Left ventricle myocardium superior (tissue), 1 donor: ENCODE measurements around the gene MTX3. TPM values are rescaled to one million over a fixed set of nuclear protein-coding genes. Genes with fewer than 3 reads are reported as not detected.
A peak's percentile ranks its signal among the peaks of the same experiment; 100 is the strongest.

Experiments used
- ATAC-seq: fragments of 200-7000 bp; cut with Tn5 transposase; one replicate; pipeline ENCODE4 v1.9.1; 2020; ENCODE audit warnings: mild to moderate bottlenecking, moderate library complexity
- DNase-seq: peaks from one replicate; pipeline ENCODE4 v3.0.0-alpha.2; 2020
- intact Hi-C: fragments of 100-400 bp; cut with micrococcal nuclease; formaldehyde crosslinking; loops from one replicate; pipeline ENCODE4 v1.11.0; 2022
- total RNA-seq: library from RNA; stranded (reverse); fragmentation: NEBNext Ultra II Directional; extraction: Animal tissue kit (Norgen Biotek cat#: 25700); gene quantifications from one replicate; pipeline ENCODE4 v1.2.1, GENCODE V29; 2021
- donor health status: DM: no; HTN: yes; CAD: no; lungs with severe emphysema.

Gene MTX3
- total RNA-seq, 1 donor from 2014 or later, result 10.6 TPM

DNA sequence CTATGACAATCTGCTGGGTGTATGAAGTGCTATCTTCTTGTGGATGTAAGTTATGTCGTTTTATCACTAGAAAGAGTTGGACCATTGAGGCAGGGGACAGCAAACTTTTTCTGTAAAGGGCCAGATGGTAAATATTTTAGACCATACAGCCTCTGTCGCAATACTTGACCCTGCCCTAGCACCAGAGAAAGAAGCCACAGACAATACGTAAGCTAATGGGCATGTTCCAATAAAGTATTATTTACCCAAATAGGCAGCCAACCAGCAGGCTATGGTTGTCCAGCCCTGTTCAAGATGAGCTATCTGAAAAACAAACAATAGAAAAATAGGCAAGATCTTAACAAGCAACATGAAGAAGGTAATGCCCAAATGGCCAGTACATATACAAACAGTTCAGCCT, 36.4 kb downstream of the MTX3 start:
- DNase-seq (no peak), ATAC-seq (no peak)
- intact Hi-C loops, result no loop called here

- ATAC-seq, result peak; percentile 64
- intact Hi-C loops, result no loop called here
- DNase-seq, result no peak
Measured at GRCh38 chr5:79947567-79947966, 43.5 kb downstream of the MTX3 start.

GRCh38 chr5:79938468-79938867, 52.6 kb downstream of the MTX3 start:
- intact Hi-C loops, result no loop called here
- ATAC-seq (no peak), DNase-seq (no peak)

GRCh38 chr5:79936646-79937216, 54.3 kb downstream of the MTX3 start:
- intact Hi-C loops, result no loop called here
- ATAC-seq (no peak), DNase-seq (no peak)

- intact Hi-C loops, result no loop called here
- DNase-seq (no peak), ATAC-seq (peak; percentile 95)
Measured at GRCh38 chr5:79936002-79936645, 54.9 kb downstream of the MTX3 start.

DNA sequence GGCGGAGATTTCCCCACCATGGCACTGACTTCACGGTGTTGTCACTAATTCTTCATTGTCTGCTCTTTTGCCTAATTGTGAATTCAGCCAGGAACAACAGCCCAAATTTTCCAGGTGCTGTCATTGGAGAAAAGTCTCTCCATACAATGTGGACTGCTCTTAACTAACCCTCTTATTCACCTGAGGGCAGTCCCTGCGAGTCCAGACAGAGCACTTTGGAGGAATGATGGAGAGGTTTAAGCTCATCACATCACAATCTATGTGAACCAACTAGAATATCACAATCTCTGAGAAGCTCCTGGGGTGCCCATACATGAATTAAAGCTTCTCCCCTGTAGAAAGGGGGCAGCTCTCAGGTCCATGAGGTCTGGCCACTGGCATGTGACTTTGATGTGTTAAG, 56.4 kb downstream of the MTX3 start:
- intact Hi-C loops, result no loop called here
- DNase-seq, result no peak
- no peak for ATAC-seq

DNA sequence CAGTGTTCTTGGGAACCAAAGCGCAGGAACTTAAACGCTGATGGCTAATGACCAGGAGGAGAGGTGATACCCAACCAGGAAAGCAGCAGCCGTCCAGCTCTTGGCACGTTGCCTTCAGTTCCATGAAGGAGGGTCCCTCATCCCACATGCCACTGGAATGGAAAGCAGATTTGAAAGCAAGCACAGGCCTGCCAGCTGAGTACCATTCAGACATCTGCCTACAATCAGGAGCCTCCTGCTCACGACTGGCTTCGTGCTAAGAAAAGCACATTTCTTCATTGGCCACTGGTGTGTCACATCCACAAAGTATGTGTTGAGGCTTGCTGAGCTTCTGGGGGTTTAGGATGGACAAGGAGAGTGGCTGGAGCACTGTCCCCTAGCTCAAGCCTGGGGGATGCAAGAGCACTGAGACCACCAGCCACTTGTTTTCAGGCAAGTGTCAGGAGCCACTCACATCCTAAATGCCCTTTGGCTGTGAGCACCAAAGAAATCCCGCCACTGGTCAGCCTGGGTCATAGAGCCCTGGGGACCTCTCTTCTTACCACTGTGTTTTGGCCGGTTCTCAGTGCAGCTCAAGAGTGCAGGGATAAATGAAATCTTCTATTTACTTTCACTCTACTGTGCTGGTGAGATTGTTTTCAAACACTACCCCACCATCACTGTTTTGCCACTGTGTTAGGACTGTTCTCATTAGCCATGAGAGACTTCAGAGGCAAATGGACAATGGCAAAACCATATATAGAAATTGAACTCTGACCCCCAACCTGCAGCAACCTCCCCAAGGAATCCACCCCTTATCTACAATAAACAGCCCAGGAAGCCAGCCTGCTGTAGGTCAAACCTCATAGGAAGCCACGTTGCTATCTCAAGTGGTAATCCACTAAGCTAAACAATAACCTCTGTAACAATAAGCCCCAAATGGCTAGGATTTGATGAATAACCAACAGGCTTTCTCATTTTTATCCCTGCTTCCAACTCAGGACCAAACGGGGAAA, 58.3 kb downstream of the MTX3 start:
- intact Hi-C loops, result no loop called here
- ATAC-seq, result peak; percentile 47

DNA sequence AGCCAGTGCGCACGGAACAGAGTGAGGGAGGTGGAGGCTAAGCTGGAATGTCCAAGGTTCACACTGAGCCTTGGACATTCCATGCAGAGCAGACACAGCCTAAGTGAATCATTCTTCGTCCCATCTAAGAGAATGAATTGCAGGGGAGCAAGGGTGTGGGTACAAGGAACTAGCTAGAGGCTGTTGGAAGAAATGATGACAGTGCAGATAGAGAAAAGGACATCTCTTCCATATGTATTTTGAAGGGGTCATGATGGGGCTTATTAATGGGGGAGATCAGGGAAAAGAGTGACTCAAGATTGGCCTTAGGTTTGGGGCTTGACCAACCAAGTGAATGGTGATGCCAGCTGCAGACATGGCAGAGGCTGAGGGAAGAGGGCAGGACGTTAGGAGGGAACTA, 59.2 kb downstream of the MTX3 start:
- intact Hi-C loops, result no loop called here
- no peak for DNase-seq

More for the DNA sequence above, 58.3 kb downstream of the MTX3 start:
- DNase-seq, result no peak

GRCh38 chr5:79931409-79931808, 59.7 kb downstream of the MTX3 start:
- ATAC-seq, result no peak
- DNase-seq, result no peak
- intact Hi-C loops, result no loop called here

More for the DNA sequence above, 59.2 kb downstream of the MTX3 start:
- no peak for ATAC-seq

DNA sequence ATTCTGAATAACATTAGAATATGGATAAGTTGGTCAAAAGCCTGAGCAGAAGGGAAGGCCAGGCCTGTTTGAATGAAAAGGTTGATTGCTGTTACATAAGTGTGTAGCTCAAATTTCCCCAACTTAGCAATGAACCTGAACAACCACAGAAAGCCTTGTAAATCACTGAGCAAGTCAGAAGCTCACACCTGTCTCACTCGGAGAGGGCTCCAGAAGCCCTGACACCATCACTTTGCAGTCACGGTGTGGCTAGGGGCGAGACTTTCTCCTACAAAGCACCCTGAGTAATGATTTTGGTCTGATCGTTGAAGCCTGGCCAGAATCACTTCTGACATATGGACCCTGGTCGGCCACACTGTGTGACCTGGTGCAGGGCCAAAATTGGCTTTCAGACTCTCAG, 62.0 kb downstream of the MTX3 start:
- ATAC-seq, result no peak
- DNase-seq, result no peak
- intact Hi-C loops, result no loop called here

Other genes starting within 250 kb of the MTX3 start
- 29.5 TPM for gene THBS4, start 44.1 kb upstream of the MTX3 start, total RNA-seq